ENCODE data around the gene MYBPC1. TPM values are rescaled to one million over a fixed set of nuclear protein-coding genes. Genes with fewer than 3 reads are reported as not detected.

MYBPC1 gene
- polyA plus RNA-seq, 1 of the 3 experiments (the other 2 are of a cell fraction): not detected

DNA sequence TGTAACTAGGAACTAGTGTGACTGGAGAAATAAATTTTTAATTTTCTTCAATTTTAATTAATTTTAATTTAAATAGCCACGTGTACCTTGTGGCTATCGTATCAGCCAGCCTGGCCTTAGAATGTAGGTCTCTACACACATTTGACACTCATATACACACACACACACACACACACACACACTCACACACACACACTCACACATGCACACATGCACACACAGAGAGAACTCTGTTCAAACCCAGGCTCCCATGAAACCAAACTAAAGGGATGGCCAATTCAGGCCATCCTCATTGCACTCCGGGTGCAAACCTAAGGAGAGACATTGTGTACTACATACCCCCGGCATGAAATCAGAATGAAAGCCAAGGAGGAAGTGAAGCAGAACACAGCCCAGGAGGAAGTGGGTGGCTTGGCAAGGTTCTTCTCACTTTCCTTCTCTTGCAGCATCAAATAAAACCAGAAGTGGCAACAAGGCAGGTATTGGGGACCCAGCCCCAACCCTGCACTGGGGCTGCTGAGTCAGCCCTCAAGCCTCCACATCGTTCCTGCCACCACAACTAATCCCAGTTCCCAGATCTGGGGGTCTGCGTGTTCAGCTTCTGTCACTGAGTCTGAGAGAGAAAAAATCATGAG is 76.5 kb downstream of the MYBPC1 start (continued):
- TF ChIP-seq, protein P1, sequence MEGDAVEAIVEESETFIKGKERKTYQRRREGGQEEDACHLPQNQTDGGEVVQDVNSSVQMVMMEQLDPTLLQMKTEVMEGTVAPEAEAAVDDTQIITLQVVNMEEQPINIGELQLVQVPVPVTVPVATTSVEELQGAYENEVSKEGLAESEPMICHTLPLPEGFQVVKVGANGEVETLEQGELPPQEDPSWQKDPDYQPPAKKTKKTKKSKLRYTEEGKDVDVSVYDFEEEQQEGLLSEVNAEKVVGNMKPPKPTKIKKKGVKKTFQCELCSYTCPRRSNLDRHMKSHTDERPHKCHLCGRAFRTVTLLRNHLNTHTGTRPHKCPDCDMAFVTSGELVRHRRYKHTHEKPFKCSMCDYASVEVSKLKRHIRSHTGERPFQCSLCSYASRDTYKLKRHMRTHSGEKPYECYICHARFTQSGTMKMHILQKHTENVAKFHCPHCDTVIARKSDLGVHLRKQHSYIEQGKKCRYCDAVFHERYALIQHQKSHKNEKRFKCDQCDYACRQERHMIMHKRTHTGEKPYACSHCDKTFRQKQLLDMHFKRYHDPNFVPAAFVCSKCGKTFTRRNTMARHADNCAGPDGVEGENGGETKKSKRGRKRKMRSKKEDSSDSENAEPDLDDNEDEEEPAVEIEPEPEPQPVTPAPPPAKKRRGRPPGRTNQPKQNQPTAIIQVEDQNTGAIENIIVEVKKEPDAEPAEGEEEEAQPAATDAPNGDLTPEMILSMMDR (IDR thresholded peaks at IDR 0.05): no peak

DNA sequence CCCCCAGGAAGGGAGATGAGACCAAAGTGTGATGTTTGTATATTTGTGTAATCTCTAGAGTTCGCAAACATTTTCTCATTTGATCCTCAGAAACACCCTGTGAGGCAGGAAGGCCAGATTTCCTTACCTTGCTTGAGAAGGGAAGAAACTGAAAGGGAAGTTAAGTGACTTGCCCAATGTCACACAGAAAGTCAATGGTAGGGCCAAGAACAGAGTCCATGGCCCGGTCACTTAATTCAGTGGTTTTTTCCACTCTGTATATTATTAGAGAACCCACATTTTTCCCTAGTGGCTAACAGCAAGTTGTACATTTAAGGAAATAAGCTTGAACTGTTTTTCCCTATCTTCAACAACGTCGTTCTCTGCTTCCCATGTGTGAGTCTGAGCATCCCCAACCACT is 77.1 kb downstream of the MYBPC1 start:
- Histone ChIP-seq H2AFZ (ENCODE audit: low read depth) (no peak overlapping the region), H3K27ac (ENCODE audit: low read depth in 2 of 2, low read length in 1 of 2) (no peak overlapping the region), H3K4me3 (ENCODE audit: low read depth in 2 of 2, low read length in 1 of 2) (no peak overlapping the region), H3F3A (replicated peaks; ENCODE audit: insufficient read depth) (no peaks in the 10 kb centered on the region), H4K20me1 (ENCODE audit: insufficient read depth) (no peaks in the 10 kb centered on the region), H3K9me3 (no peaks in the 10 kb centered on the region), H3K4me1 (ENCODE audit: control insufficient read depth in 1 of 2, insufficient read depth in 2 of 2, low read depth in 1 of 2, low read length in 1 of 2) (no peaks in the 10 kb centered on the region), H3K9me2 (no peaks in the 10 kb centered on the region), H3K4me2 (no peak overlapping the region), H3K27me3 (ENCODE audit: insufficient read depth) (peaks cover 8% of the 10 kb centered on the region; the same call in 1 of the 2 replicates), H3K36me3 (replicated peaks in 1 of 2; ENCODE audit: control insufficient read depth in 1 of 2, insufficient read depth in 2 of 2, low read length in 1 of 2) (no peaks in the 10 kb centered on the region), H3K9ac (no peak overlapping the region), H3K79me2 (ENCODE audit: insufficient read depth) (no peaks in the 10 kb centered on the region)
- TF ChIP-seq EP300 (IDR thresholded peaks at IDR 0.05; ENCODE audit: borderline replicate concordance in 1 of 2, low read depth in 1 of 2, low read length in 1 of 2) (no peak), MXI1 (IDR thresholded peaks at IDR 0.05; ENCODE audit: low read depth, low read length) (no peak)
- 11% methylated on average over 4 of the region's 4 CpGs for WGBS (ENCODE audit: low lambda C conversion rate)
- DNase-seq: no peak
- ChIA-PET CTCF (no interaction called here), POLR2A (no interaction called here)

DNA sequence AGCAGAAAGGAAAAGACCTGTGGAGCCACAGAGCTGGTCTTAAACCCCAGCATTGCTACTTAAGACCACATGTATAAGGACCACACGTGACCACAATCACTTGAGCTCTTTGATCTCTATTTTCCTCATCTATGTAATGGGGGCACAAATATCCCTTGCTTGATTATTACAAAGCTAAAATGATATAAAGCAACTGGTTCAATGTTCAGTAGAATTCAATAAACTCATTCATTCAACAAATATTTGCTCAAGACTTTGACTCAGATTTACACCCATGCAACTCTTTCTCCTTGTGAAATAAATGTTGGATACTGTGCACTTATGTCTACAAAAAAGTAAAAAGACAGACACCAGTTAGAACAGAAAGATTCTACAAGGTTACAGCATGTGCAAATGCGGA is 80.8 kb downstream of the MYBPC1 start:
- ChIA-PET CTCF (interaction anchor here (0.9 to 1.8 kb wide), 2 partner anchors 9 to 84 kb away, joined by 3 to 7 read pairs; no protein-coding TSS in a partner anchor), POLR2A (no interaction called here)
- Histone ChIP-seq H3K4me1 (ENCODE audit: control insufficient read depth in 1 of 2, insufficient read depth in 2 of 2, low read depth in 1 of 2, low read length in 1 of 2) (no peaks in the 10 kb centered on the region), H3K79me2 (ENCODE audit: insufficient read depth) (no peaks in the 10 kb centered on the region), H3K9me3 (no peaks in the 10 kb centered on the region), H3K27ac (ENCODE audit: low read depth in 2 of 2, low read length in 1 of 2) (no peak overlapping the region), H3K9me2 (no peaks in the 10 kb centered on the region), H2AFZ (ENCODE audit: low read depth) (no peak overlapping the region), H3K4me3 (ENCODE audit: low read depth in 2 of 2, low read length in 1 of 2) (no peak overlapping the region), H3K36me3 (replicated peaks in 1 of 2; ENCODE audit: control insufficient read depth in 1 of 2, insufficient read depth in 2 of 2, low read length in 1 of 2) (no peaks in the 10 kb centered on the region), H3F3A (replicated peaks; ENCODE audit: insufficient read depth) (no peaks in the 10 kb centered on the region), H3K9ac (no peak overlapping the region), H4K20me1 (ENCODE audit: insufficient read depth) (no peaks in the 10 kb centered on the region), H3K27me3 (ENCODE audit: insufficient read depth) (peaks cover 6% of the 10 kb centered on the region; the same call in 1 of the 2 replicates), H3K4me2 (no peak overlapping the region)
- WGBS (ENCODE audit: low lambda C conversion rate): 19% methylated on average over 2 of the region's 2 CpGs
- no peak for DNase-seq
- TF ChIP-seq EP300 (IDR thresholded peaks at IDR 0.05; ENCODE audit: borderline replicate concordance in 1 of 2, low read depth in 1 of 2, low read length in 1 of 2) (no peak), FOXM1 (IDR thresholded peaks at IDR 0.05; ENCODE audit: low read depth) (no peak), MXI1 (IDR thresholded peaks at IDR 0.05; ENCODE audit: low read depth, low read length) (no peak), RXRA (IDR thresholded peaks at IDR 0.05; ENCODE audit: borderline replicate concordance, low read depth) (no peak), RAD21 (IDR thresholded peaks at IDR 0.05; ENCODE audit: low read length) (no peak), YY1 (IDR thresholded peaks at IDR 0.05; ENCODE audit: low read depth) (no peak), GATA2 (CRISPR knock-in tag; IDR thresholded peaks at IDR 0.05) (no peak), GABPA (IDR thresholded peaks at IDR 0.05; ENCODE audit: low read depth) (no peak), NFIC (IDR thresholded peaks at IDR 0.05; ENCODE audit: borderline replicate concordance) (no peak), RFX5 (IDR thresholded peaks at IDR 0.05; ENCODE audit: low read length) (no peak), MEF2A (IDR thresholded peaks at IDR 0.05; ENCODE audit: borderline replicate concordance, low read depth) (no peak), TAF1 (IDR thresholded peaks at IDR 0.05; ENCODE audit: borderline replicate concordance, low read depth, low read length) (no peak), ELF1 (IDR thresholded peaks at IDR 0.05) (no peak)
- TF ChIP-seq, protein P2, sequence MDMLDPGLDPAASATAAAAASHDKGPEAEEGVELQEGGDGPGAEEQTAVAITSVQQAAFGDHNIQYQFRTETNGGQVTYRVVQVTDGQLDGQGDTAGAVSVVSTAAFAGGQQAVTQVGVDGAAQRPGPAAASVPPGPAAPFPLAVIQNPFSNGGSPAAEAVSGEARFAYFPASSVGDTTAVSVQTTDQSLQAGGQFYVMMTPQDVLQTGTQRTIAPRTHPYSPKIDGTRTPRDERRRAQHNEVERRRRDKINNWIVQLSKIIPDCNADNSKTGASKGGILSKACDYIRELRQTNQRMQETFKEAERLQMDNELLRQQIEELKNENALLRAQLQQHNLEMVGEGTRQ (IDR thresholded peaks at IDR 0.05; ENCODE audit: borderline replicate concordance, low read depth, low read length): no peak
- TF ChIP-seq, protein P1 (IDR thresholded peaks at IDR 0.05): no peak
- TF ChIP-seq, protein P3, sequence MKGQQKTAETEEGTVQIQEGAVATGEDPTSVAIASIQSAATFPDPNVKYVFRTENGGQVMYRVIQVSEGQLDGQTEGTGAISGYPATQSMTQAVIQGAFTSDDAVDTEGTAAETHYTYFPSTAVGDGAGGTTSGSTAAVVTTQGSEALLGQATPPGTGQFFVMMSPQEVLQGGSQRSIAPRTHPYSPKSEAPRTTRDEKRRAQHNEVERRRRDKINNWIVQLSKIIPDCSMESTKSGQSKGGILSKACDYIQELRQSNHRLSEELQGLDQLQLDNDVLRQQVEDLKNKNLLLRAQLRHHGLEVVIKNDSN (IDR thresholded peaks at IDR 0.05; ENCODE audit: borderline replicate concordance, low read depth): no peak
- TF ChIP-seq, protein P4, sequence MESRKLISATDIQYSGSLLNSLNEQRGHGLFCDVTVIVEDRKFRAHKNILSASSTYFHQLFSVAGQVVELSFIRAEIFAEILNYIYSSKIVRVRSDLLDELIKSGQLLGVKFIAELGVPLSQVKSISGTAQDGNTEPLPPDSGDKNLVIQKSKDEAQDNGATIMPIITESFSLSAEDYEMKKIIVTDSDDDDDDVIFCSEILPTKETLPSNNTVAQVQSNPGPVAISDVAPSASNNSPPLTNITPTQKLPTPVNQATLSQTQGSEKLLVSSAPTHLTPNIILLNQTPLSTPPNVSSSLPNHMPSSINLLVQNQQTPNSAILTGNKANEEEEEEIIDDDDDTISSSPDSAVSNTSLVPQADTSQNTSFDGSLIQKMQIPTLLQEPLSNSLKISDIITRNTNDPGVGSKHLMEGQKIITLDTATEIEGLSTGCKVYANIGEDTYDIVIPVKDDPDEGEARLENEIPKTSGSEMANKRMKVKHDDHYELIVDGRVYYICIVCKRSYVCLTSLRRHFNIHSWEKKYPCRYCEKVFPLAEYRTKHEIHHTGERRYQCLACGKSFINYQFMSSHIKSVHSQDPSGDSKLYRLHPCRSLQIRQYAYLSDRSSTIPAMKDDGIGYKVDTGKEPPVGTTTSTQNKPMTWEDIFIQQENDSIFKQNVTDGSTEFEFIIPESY (IDR thresholded peaks at IDR 0.05; ENCODE audit: borderline replicate concordance, low read depth): no peak

Measured in SK-N-SH (cell line).